GM21576 (cell line): ENCODE results near the gene TXNRD2.

Source experiments
- ATAC-seq: cut with Tn5 transposase; IDR thresholded peaks from one replicate; pipeline ENCODE4 v1.9.1; 2021; ENCODE audit warnings: mild to moderate bottlenecking, moderate library complexity; ENCODE audit not compliant: unreplicated experiment

Gene TXNRD2

DNA sequence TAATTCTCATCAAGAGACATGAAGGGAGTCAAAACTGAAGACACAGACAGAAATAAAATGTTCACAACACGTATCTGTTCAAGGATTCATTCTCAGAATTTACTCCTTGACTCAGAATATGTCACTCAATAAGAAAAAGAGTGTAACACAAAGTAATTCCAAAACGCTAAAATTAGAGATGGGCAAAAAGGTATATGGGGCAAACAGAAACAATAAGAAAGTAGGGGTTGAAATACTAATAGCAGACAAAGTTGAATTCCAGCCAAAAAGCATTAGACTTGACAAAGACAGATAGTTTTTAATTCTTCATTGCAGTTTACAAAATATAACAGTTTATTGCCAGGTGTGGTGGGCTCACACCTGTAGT, 113.6 kb downstream of the TXNRD2 start:
- ATAC-seq: no peak

DNA sequence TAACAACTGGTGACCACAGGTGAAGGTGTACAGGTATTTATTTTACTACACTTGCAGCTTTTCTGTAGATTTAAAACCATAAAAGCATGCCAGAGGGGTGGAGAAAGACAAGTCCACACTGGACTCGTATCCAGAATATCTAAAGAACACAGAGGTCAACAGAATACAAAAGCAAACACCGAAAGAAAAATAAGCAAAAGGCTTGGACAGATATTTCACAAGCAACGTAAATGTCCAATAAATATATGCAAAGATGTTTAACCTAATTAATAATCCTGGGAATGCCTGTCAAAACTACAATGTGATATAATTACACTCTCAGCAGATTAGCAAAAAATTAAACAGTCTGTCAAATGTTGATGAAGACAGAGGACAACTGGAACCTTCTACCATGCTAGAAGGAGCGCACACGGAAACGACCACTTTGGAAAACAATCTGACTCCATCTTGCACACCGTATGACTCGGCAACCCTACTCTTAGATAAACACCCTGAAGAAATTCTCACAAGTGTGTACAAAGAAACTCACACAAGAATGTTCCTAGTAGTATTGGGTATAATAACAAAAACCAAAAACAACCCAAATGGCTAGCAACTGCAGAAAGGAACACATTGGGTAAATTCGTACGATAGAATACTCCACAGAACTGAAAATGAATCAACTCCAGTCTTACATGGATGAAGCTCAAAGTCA, 114.1 kb downstream of the TXNRD2 start:
- ATAC-seq: no peak

GRCh38 chr22:19826619-19826950, 115.0 kb downstream of the TXNRD2 start:
- no peak for ATAC-seq

GRCh38 chr22:19825904-19826618, 115.6 kb downstream of the TXNRD2 start:
- no peak for ATAC-seq
